ENCODE data around the gene OVCA2.
A peak's percentile ranks its signal among the peaks of the same experiment; 100 is the strongest.

The OVCA2 gene

GRCh38 chr17:2050300-2051060, 8.7 kb downstream of the OVCA2 start:
- H4K20me1 ChIP-seq (ENCODE audit: insufficient read depth): no peaks in the 10 kb centered on the region
- H3K9ac ChIP-seq: no peak overlapping the region
- H3K36me3 ChIP-seq (ENCODE audit: insufficient read depth): no peaks in the 10 kb centered on the region
- H3K27ac ChIP-seq: no peak overlapping the region
- peaks cover 7% of the 10 kb centered on the region; the same call in 1 of the 2 replicates for H3K27me3 ChIP-seq (ENCODE audit: insufficient read depth, low read depth)
- H2AFZ ChIP-seq (ENCODE audit: low read depth): no peak overlapping the region; the same call in none of the 2 replicates
- no peak overlapping the region for H3K4me3 ChIP-seq (IDR thresholded peaks at IDR 0.05; ENCODE audit: insufficient read depth, low read depth, low read length)
- H3K4me1 ChIP-seq (ENCODE audit: low read depth, poor library complexity, severe bottlenecking): no peaks in the 10 kb centered on the region
- 0 out of 2 replicates have a peak overlapping the region, but pooled peaks have one; percentile 21 for H3K4me2 ChIP-seq
- no peaks in the 10 kb centered on the region for H3K79me2 ChIP-seq (ENCODE audit: insufficient read depth, low read depth)
- TF ChIP-seq CTCF (conservative IDR thresholded peaks at IDR 0.05; ENCODE audit: low read depth, low read length): no peak

GRCh38 chr17:2051061-2051932, 9.5 kb downstream of the OVCA2 start:
- Histone ChIP-seq H3K79me2 (ENCODE audit: insufficient read depth, low read depth) (no peaks in the 10 kb centered on the region), H3K4me2 (0 out of 2 replicates have a peak overlapping the region, but pooled peaks have one; percentile 21), H3K36me3 (ENCODE audit: insufficient read depth) (no peaks in the 10 kb centered on the region), H4K20me1 (ENCODE audit: insufficient read depth) (no peaks in the 10 kb centered on the region), H3K27me3 (ENCODE audit: insufficient read depth, low read depth) (peaks cover 7% of the 10 kb centered on the region; the same call in 1 of the 2 replicates), H3K27ac (no peak overlapping the region), H2AFZ (ENCODE audit: low read depth) (no peak overlapping the region), H3K4me1 (ENCODE audit: low read depth, poor library complexity, severe bottlenecking) (no peaks in the 10 kb centered on the region), H3K4me3 (IDR thresholded peaks at IDR 0.05; ENCODE audit: insufficient read depth, low read depth, low read length) (no peak overlapping the region), H3K9ac (no peak overlapping the region)
- no peak for TF ChIP-seq CTCF (conservative IDR thresholded peaks at IDR 0.05; ENCODE audit: low read depth, low read length)

GRCh38 chr17:2051933-2052559, 10.2 kb downstream of the OVCA2 start:
- Histone ChIP-seq H3K79me2 (ENCODE audit: insufficient read depth, low read depth) (no peaks in the 10 kb centered on the region), H3K4me1 (ENCODE audit: low read depth, poor library complexity, severe bottlenecking) (no peaks in the 10 kb centered on the region), H3K9ac (no peak overlapping the region), H3K4me3 (IDR thresholded peaks at IDR 0.05; ENCODE audit: insufficient read depth, low read depth, low read length) (no peak overlapping the region), H3K4me2 (no peak overlapping the region), H3K27ac (no peak overlapping the region), H2AFZ (ENCODE audit: low read depth) (no peak overlapping the region), H3K36me3 (ENCODE audit: insufficient read depth) (no peaks in the 10 kb centered on the region), H4K20me1 (ENCODE audit: insufficient read depth) (no peaks in the 10 kb centered on the region), H3K27me3 (ENCODE audit: insufficient read depth, low read depth) (peaks cover 7% of the 10 kb centered on the region; the same call in 1 of the 2 replicates)
- TF ChIP-seq CTCF (conservative IDR thresholded peaks at IDR 0.05; ENCODE audit: low read depth, low read length): no peak

Measured in KMS-11 (cell line).